ENCODE measurements around the gene MDM4. TPM values are rescaled to one million over a fixed set of nuclear protein-coding genes. Genes with fewer than 3 reads are reported as not detected.

The MDM4 gene
- total RNA-seq, 1 donor from 2014 or later = 88.5 TPM

DNA sequence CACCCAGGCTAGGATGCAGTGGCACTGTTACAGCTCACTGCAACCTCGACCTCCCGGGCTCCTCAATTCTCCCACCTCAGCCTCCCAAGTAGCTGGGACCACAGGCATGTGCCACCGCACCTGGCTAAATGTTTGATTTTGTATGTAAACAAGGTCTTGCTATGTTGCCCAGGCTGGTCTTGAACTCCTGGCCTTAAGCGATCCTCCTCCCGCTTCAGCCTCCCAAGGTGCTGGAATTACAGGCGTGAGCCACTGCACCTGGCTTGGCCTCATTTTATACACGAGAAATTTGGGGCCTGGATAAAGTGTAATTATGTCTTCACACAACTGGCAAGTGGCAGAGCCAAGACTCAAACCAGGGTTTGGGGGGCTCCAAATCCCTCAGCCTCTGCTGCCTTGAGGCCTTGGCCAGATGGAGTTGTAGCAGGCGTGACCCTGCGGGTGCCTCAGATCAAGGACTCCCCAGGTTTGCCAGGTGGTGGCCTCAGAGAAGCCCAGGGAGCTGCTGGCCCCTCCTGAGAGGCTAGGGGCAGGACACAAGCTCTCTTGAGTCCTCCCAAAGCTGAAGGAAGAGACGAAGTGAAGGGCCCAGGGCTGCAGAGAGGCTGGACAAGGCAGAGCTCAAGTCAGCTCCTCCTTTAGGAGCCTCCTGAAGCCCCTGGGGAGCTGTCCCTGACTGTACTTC, 61.7 kb downstream of the MDM4 start:
- no peak for DNase-seq (ENCODE audit: low spot score)

DNA sequence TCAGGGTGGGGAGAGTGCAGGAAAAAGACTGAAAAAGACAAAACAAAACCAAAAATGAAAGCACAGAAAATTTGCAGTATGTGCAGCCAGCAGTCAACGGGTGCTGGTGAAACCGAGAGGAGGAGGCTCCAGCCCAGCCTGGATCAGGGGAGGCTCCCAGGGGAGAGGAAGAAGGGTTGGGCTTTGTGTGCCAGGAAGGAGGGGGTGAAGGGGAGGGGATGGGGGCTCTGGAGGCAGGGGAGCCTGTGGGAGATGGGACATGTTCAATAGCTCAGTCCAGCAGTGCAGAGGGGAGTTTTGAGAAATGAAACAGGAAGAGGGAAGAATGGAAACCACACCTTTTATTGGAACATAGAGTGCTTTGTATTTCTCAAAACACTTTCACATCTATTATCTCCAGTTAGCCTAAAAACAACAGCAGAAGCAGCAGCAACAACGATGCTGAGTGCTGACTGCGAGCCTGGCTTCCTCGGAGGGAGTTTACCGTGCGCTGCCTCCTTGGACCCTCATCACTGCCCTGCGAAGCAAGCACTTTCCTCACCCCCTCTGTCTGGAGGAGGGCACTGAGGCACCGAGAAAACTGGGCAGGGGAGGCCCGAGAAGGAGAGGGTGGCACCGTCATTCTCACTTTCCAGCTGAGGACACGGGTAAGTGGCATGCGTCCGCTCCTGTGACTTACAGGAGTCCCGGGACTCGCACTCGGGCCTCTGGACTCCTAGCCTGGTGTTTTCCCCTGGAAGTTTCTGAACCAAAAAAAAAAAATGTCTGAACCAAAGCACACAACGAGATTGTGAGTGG, 62.9 kb downstream of the MDM4 start:
- no peak for DNase-seq (ENCODE audit: low spot score)

DNA sequence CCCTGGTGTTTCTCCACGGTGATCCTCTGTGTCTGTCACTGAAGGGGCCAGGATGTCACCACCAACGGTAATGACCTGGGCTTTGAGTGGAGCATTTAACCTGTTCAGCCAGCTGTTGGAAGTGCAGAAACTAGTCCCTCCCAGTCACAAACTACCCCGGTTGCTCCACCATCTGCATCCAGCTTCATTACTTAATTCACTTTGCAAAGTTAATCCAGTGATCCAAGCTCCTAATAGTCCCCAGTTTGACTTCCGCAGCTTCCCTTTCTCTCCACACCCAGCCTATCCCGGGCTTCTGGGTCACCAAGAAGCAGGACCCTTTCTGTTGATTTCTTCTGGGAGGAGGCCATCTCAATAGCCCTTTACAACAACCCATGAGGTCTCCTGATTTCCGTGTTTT, 63.5 kb downstream of the MDM4 start:
- DNase-seq (ENCODE audit: low spot score) = no peak

DNA sequence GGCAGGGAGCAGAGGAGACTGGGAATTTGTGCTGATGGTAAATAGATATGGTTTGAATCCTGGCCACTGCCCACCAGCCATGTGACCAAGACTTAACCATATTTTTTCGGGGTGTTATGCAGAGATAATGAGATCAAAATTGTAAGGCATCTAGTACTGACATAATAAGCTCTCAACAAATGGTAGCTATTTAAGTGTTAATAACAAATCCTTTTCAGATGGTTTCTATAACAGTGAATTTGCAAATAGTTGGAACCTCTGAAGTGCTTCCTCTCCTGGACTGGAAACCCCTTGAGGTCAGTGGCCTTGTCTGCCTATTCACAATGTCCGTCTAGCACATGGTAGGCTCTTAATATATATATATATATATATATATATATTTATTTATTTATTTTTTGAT, 64.7 kb downstream of the MDM4 start:
- DNase-seq (ENCODE audit: low spot score) = no peak

DNA sequence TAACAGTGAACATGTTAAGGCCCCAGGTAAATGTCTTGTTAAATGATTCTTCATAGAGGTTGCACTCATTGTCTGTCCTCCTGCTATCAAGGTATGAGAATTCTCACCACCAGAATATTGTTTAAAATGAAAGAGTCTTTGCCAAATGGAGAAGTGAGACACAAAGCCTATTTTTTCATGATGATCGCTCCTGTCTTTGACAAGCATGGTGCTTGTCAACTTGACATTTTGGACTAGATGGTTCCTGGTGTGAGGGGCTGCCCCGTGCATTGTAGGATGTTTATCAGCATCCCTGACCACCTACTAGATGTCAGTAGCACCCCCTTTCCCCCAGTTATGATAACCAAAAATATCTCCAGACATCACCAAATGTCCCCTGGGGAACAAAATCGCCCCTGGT, 65.6 kb downstream of the MDM4 start:
- peak; percentile 11 for DNase-seq (ENCODE audit: low spot score)

DNA sequence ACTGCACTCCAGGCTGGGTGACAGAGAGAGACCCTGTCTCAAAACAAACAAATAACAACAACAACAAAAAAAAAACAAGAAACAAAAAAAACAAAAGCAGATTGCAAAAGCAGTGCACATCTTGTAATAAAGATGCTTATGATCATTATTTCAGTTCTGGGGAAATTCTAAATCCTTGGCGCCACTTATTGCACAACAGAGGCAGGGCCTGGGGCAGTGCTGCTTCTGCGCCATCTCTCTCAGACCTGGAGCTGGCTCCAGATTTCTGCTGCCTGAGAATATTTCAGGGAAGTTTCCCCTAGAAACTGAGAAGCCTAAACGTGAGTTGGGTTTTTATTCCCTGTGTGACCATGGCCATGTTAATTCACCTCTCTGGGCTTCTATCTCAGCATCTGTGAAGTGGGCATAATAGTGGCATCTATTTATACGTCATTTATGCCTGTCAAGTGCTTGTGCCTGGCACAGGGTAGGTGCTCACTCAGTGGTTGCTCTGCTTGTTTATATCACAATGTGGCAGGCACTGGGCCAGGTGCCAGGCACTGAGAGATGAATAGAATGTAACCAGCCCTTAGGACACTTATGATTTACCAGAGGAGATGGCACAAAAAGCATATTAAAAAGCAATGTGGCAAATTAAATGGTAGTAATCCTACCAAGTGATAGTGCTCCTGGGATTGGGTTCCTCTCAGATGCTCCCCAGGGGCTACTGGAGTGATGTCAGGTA, 67.9 kb downstream of the MDM4 start:
- no peak for DNase-seq (ENCODE audit: low spot score)

DNA sequence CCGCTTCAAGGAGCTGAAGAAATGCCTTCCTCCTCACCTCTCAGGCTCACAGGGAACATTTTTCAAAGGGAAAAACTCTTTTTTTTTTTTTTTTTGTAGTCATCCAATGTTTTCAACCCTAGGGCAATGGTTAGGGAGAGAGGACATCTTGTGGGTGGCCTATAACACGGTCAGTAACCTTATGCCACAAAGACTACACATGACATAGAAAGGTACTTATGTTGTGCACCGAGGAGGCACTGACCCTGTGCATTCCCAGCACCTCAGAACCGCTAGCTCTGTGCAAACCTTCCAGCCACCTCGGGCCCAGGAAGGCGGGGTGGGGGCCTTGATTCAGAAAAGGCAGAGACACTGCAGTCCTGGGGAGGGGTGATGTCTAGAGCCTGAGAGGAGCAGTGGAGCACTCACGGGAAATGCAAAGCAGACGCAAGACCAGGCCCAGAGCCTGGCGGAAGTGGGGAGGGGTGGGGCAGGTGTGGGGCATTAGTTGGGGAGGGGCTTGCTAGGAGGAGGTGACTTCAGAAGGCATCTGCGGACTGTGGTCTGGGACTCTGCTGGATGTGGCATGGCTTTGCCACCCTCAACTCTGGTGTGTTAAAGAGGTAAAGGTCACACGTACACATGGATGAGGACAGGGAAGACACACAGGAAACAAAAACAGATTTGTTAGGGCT, 68.6 kb downstream of the MDM4 start:
- DNase-seq (ENCODE audit: low spot score) = no peak

DNA sequence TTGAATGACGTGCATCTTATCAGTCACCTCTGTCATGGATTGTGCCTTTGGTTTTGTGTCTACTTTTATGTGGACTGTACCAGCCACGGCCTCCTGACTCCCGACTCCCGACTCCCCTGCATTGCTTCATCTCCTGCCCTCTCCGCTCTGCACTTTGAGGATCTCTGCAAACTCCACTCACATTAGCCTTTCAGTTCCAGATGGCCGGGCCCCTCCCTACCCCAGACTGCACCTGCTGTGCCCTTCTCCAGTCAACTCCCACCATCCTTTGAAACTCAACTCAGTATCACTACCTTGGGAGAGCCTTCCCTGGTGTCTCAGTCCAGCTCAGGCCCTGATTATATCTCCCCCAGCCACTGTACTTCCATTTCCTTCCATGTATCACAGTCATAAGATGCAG, 71.4 kb downstream of the MDM4 start:
- DNase-seq (ENCODE audit: low spot score) = no peak

DNA sequence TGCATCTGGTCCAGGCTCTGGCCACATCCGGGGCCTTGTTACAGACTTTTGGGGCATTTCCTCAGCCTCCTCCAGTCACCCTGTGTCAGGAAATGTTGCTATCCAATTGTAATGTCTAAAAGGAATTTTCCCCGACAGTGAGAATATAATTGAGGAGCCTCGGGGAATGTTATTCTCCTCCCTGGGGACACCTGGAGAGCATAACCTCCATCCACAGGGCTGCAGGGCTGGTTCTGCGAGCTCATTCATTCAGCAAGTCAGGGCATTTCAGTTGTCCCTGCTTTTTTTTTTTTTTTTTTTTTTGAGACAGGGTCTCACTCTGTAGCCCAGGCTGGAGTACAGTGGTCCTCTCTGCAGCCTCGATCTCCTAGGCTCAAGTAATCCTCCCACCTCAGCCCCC, 72.6 kb downstream of the MDM4 start:
- no peak for DNase-seq (ENCODE audit: low spot score)

DNA sequence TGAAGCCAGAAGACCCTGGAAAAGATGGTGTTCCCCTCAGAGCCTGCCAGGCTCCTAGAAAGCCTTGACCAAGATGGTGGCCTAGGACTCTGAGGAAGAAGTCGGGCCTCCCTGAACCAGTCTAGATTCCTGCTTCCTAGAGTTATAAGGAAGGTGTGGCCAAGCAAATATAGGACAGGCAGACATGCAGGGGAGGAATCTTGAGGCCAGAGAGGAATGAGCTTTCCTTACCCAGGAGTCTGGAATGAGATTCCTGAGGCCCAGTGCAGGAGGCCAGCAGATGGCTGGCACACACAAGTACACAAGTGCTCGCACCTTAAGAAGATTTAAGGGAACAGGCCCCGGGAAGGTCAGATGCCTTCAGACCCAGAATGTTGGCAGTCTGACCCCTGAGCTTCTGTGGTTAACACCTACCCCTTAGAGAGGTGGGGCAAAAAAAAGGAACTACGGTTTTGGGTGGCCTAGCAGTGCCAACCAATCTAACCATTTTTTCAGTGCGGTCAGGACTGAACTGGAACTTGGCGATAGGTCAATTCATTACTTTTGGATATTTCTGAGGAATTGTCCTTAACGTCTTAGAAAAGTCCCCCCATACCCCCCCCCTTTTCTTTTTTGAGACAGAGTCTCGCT, 73.3 kb downstream of the MDM4 start:
- no peak for DNase-seq (ENCODE audit: low spot score)

DNA sequence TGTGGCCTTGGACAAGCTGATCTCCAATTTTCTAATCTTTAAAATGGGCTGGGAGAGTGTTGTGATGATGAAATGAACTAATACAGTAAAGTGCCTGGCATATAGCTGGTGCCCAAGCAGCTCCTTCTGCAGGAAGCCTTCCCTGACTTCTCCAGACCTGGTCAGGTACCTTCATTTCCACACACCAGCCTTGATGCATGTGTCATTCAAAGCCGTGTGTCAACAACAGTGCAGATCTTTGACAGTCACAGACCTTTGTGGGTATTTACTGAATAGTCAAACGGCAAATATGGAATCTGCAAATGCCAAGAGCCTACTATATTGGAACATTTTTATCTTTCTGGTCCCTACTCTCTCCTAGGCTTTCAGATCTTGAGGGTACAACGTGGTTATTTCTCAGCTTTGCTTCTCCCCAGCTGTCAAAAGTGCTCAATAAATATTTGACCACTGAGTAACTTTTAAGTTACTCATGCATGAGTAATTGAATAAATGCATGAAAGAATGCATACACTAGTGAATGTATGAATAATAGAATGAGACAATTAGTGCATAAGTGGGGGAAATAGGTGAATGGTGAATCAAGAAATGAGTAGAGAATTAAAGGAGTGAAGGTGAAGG, 75.4 kb downstream of the MDM4 start:
- DNase-seq (ENCODE audit: low spot score) = no peak

DNA sequence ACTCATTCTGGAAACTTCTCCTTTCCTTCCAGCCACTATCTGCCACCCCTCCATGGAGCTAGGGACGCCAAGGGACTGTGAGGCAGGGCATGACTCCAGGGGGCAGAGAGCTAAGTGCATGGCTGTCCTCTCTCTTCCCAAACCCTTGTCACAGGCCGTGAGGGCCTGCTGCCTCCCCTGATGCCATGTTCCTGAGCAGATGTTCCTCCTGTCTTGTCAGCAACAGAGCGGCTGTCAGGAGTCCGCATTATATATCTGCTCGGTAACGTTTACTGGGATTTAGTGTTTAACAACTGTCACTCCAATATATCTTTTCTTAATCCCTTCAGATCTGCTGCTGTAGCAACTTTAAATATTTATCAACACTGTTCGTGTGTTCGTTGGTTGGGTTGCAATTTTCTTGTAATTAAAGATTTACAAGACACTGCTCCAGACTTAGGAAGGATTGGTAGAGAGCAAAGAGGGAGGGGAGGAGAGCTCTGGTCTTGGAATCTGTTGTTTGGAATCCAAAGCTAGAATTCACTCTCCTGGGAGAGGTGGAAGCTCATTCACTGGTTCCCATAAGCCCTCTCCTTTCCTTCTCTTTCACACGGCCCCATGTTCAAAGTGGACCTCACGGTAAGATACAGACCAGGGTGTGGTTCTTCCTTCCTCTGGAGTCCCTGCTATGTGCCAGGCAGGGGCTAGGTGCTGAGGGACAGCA, 76.2 kb downstream of the MDM4 start:
- DNase-seq (ENCODE audit: low spot score) = no peak

DNA sequence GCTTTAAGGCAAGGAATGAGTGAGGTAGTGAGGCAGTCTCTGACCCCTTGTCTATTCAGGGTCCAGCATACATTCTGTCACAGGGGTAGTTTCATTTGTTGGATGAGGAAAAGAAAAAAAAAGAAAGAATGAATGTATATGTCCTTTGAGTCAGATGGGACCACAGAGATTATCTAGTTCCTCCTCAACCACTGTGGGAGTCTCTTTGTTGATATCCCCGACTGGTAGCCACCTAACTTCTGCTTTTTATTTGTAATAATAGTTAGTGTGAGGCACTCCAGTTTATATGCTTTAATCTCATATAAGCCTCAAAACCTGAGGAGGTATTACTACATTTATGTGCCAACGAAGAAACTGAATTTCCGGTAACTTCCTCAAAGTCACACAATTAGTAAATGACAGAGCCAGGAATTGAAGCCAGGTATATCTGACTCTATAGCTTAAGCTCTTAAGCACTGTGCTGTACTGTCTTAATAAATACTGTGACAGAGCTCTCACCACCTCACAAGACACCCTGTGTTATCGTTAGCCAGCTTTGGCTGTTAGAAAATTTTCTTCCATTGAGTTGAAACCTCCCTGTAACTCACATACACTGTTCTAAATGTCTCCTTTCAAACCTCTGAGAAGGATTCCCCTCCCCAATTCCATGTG, 82.2 kb downstream of the MDM4 start:
- DNase-seq (ENCODE audit: low spot score) = no peak

DNA sequence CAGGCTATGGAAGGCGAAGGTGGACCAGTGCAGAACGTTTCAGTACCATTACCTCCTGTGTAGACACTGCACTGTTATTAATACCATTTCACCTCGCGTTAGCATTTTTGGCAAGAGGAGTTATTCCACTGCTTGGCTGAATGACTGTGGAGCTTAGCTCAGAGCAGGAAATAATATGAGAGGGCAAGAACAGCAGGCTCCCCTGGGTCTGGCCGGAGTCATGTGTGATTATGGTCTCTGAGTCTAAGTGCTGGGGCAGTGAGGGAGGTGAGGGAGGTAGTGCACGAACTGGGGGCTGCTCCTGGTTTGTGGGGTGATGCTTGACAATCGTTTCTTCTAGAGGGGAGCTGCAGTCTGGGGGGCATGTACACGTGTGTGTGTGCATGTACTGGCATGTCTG, 82.9 kb downstream of the MDM4 start:
- DNase-seq (ENCODE audit: low spot score) = no peak

DNA sequence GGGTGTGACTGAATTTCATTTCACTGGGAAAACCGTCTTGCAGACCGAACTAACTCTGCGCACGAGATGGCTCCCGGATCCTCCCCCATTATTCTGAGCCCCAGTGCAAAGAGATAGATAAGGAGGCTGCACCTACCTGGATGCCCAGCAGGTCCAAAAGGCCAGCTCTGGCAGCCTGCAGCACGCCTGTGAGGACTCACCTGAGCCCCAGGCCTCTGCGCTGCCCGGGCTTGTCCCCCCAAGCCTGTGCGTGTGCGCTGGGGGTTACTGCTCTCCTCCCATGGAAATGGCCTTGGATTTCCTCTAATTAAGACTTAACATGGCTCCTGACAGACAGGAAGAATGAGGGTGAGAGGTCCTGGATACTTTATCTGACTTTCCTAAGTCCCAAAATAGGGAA, 83.4 kb downstream of the MDM4 start:
- no peak for DNase-seq (ENCODE audit: low spot score)

DNA sequence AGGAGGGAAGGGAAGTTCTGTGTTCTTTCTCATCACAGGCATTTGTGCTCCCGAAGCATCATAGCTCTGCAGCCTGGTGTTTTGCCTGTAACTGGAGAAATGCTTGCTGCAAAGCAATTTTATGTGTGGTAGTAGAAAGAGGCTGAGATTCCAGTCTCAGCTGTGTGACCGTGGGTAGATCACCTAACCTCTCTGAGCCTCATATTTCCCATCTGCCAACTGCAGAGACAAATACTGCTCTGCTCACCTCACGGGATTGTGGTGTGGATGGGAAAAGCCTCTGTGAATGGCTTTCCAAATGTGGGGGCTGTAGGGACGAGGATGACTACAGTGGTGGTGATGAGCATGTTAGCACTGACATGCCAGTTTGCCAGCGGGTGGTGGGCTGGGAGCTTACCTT, 84.0 kb downstream of the MDM4 start:
- no peak for DNase-seq (ENCODE audit: low spot score)

DNA sequence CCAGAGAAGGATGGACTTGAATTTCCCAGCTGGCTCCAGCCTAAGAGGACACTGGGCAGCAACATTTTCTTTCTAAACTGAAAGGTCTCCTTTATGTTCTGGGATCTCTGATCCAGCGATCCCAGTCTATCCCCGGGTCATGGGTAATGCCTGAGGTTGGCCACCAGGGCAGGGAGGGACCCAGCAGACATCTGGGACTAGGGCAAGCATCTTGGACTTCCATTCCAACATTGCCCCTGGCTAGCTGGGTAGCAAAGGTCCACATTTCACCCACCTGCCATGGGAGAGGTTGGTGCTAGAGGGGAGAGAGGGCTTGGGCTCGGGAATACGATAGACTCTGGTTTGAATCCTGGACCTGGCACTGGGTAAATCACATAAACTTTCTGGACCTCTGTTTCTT, 84.8 kb downstream of the MDM4 start:
- DNase-seq (ENCODE audit: low spot score) = no peak

DNA sequence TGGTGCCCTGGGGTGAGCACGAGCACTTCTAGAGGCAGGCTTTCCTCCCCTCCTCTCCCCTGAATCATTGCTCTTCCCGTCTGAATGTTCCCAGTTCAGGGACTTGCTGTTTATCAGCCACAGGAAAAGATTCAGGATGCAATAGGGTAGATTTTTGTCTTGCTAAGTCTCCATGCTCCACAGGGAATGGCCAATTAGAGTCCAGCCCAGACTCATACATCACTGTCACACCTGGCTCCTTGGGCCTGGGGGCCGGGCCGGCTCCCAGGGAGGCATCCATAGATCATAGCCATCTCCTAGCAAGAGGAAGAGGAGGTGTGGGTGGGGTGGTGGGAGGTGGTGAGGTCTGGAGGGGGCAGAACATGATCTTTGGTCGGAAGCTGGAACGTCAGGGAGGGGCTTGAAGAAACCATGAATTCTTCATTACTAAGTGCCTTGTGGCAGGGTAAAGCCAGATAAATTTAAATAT, 85.9 kb downstream of the MDM4 start:
- DNase-seq (ENCODE audit: low spot score) = no peak

DNA sequence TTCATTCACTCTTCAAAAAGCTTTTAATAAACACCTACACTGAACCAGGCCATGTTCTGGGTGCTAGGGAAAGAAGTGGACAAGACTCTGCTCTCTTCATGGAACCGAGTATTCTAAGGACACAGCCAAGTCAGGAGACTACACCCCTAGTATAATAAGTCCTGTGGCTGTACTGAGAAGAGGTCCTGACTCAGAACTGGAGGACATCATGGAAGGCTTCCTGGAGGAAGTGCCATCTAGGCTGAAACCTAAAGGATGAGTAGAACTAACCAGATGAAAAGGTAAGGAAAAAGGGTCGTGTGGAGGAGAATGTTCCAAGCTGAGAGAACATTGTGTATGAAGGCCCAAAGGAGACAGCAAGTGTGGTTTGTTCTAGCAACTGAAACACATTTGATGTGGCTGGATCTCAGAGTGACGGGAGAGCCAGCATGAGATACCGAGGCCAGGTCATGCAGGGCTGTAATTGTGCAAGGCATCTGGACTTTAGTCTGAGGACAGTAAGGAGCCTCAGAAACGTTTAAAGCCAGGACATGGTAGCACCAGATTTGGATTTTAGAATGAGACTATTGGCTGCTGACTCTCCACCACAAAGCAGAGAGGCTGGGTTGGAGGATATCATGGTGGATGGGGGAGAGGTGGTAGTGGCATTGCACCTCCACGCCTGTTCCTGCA, 86.8 kb downstream of the MDM4 start:
- DNase-seq (ENCODE audit: low spot score) = no peak

All from mesenteric fat pad (tissue), 1 donor.